SK-N-SH (cell line): ENCODE measurements around the gene TTC39A. TPM values are rescaled to one million over a fixed set of nuclear protein-coding genes. Genes with fewer than 3 reads are reported as not detected.

ENCODE experiments used
- CTCF ChIA-PET: fragments of 300-600, 350-600 bp; formaldehyde crosslinking; extraction: SDS; loops from one replicate; lab custom pipeline; 2021; lab: Yijun Ruan, JAX
- POLR2A ChIA-PET: fragments of 350-600 bp; sonication (Branson Sonifier 250); formaldehyde crosslinking; extraction: SDS; loops from one replicate; lab custom pipeline; 2020; ENCODE audit warnings: antibody characterized with exemption, inconsistent platforms; lab: Yijun Ruan, JAX
- DNase-seq: peaks from one replicate; pipeline ENCODE4 v3.0.0; 2012
- H2AFZ ChIP-seq: fragments of 200-600 bp; sonication (generic); 2 replicates; pipeline ENCODE4 v1.8.1; 2016; ENCODE audit warnings: antibody characterized with exemption, mild to moderate bottlenecking, low read depth
- H3F3A ChIP-seq: fragments of 200-600 bp; sonication (generic); replicated peaks from 2 replicates; pipeline ENCODE3; 2016; ENCODE audit warnings: antibody characterized with exemption, mild to moderate bottlenecking; ENCODE audit not compliant: insufficient read depth
- H3K27ac ChIP-seq, 2 experiments: fragments of 200-500 bp in 1 of 2; fragments of 200-600 bp in 1 of 2; sonication (Bioruptor generic) in 1 of 2; sonication (generic), shearing (Covaris generic) in 1 of 2; 2 replicates each; pipeline versions ENCODE4 v1.5.1 to v1.6.1; 2014 to 2016; ENCODE audit warnings: low read depth in 2 of 2, inconsistent platforms in 1 of 2, low read length in 1 of 2, mild to moderate bottlenecking in 1 of 2, mixed read lengths in 1 of 2
- H3K27me3 ChIP-seq: fragments of 200-600 bp; sonication (generic), shearing (Covaris generic); 2 replicates; pipeline ENCODE4 v1.6.1; 2016; ENCODE audit warnings: mixed run types; ENCODE audit not compliant: insufficient read depth
- H3K36me3 ChIP-seq, 2 experiments: fragments of 200-500 bp in 1 of 2; fragments of 200-600 bp in 1 of 2; sonication (Bioruptor generic) in 1 of 2; sonication (generic) in 1 of 2; replicated peaks in 1 of 2; 2 replicates each; pipeline versions ENCODE3 to v1.5.1; 2014 to 2016; ENCODE audit warnings: low read length in 1 of 2, mild to moderate bottlenecking in 1 of 2; ENCODE audit not compliant: insufficient read depth in 2 of 2, control insufficient read depth in 1 of 2
- H3K4me1 ChIP-seq, 2 experiments: fragments of 200-500 bp in 1 of 2; fragments of 200-600 bp in 1 of 2; sonication (Bioruptor generic) in 1 of 2; sonication (generic), shearing (Covaris generic) in 1 of 2; 2 replicates each; pipeline versions ENCODE4 v1.5.1 to v1.6.1; 2014 to 2016; ENCODE audit warnings: low read depth in 1 of 2, low read length in 1 of 2, mixed run types in 1 of 2; ENCODE audit not compliant: insufficient read depth in 2 of 2, control insufficient read depth in 1 of 2
- H3K4me2 ChIP-seq: fragments of 200-600 bp; sonication (generic), shearing (Covaris generic); 2 replicates; pipeline ENCODE4 v1.6.1; 2017; ENCODE audit warnings: mixed run types
- H3K4me3 ChIP-seq, 2 experiments: fragments of 200-500 bp in 1 of 2; fragments of 200-600 bp in 1 of 2; sonication (Bioruptor generic) in 1 of 2; sonication (generic), shearing (Covaris generic) in 1 of 2; 2 replicates each; pipeline versions ENCODE4 v1.5.1 to v1.8.1; 2014 to 2016; ENCODE audit warnings: low read depth in 2 of 2, inconsistent platforms in 1 of 2, low read length in 1 of 2, mild to moderate bottlenecking in 1 of 2, mixed read lengths in 1 of 2, moderate library complexity in 1 of 2
- H3K79me2 ChIP-seq: fragments of 200-600 bp; sonication (generic); 2 replicates; pipeline ENCODE4 v1.8.1; 2017; ENCODE audit warnings: mild to moderate bottlenecking; ENCODE audit not compliant: insufficient read depth
- H3K9ac ChIP-seq: fragments of 200-600 bp; sonication (generic); 2 replicates; pipeline ENCODE4 v1.6.1; 2017; ENCODE audit warnings: mixed run types
- H3K9me2 ChIP-seq: fragments of 200-600 bp; sonication (generic); 2 replicates; pipeline ENCODE4 v1.6.1; 2017; ENCODE audit warnings: mixed run types
- H3K9me3 ChIP-seq: fragments of 200-600 bp; sonication (generic); 2 replicates; pipeline ENCODE4 v1.6.1; 2017; ENCODE audit warnings: mixed run types, mild to moderate bottlenecking, moderate library complexity
- H4K20me1 ChIP-seq: fragments of 200-600 bp; sonication (generic); 2 replicates; pipeline ENCODE4 v1.6.1; 2017; ENCODE audit warnings: mild to moderate bottlenecking, mixed run types; ENCODE audit not compliant: insufficient read depth
- FOSL2 ChIP-seq: IDR thresholded peaks from 2 replicates; pipeline ENCODE4 v1.4.0; 2012; ENCODE audit warnings: low read depth, mild to moderate bottlenecking, moderate library complexity, borderline replicate concordance
- FOXJ3 ChIP-seq: sonication (generic); formaldehyde crosslinking; IDR thresholded peaks from 2 replicates; pipeline ENCODE4 v1.5.1; 2020; ENCODE audit warnings: mild to moderate bottlenecking, missing genetic modification reagents
- MAX ChIP-seq: IDR thresholded peaks from 2 replicates; pipeline ENCODE4 v1.4.0; 2012; ENCODE audit warnings: low read depth
- SMC3 ChIP-seq: IDR thresholded peaks from 2 replicates; pipeline ENCODE4 v1.6.1; 2012; ENCODE audit warnings: low read depth, low read length, improper control_type of control experiment
- TAF1 ChIP-seq: IDR thresholded peaks from 2 replicates; pipeline ENCODE4 v1.6.1; 2012; ENCODE audit warnings: low read depth, mild to moderate bottlenecking, low read length, moderate library complexity, borderline replicate concordance
- USF1 ChIP-seq: IDR thresholded peaks from 2 replicates; pipeline ENCODE4 v1.4.0; 2012; ENCODE audit warnings: low read depth, borderline replicate concordance
- USF2 ChIP-seq: fragments of 150-350 bp; IDR thresholded peaks from 2 replicates; pipeline ENCODE4 v1.6.1; 2017; ENCODE audit warnings: antibody characterized with exemption, low read length, low read depth, borderline replicate concordance
- WGBS: methylation state at CpG from one replicate; pipeline ENCODE4 v1.1.6; 2017; ENCODE audit warnings: low lambda C conversion rate; 5-methylcytosine and 5-hydroxymethylcytosine counted together
- polyA plus RNA-seq, 3 experiments: library from polyadenylated mRNA; depleted of rRNA; stranded (reverse); fragments of >200 nt; gene quantifications; 2 replicates each; pipeline ENCODE4 v1.2.3, GENCODE V29; 2012

TTC39A gene
- polyA plus RNA-seq, 1 of the 3 experiments (the other 2 are of a cell fraction) = 0.97 TPM

- Histone ChIP-seq H3K9me2 (no peaks in the 10 kb centered on the region), H3F3A (no peaks in the 10 kb centered on the region), H3K4me1 (peaks cover 7 to 8% of the 10 kb centered on the region in 2 experiments; a peak in 2 of 4 replicates), H3K4me3 (no peak overlapping the region), H3K4me2 (no peak overlapping the region), H3K27ac (0 out of 4 replicates have a peak overlapping the region, but pooled peaks of 1 of the 2 experiments have one; percentile 7), H3K79me2 (peaks cover 100% of the 10 kb centered on the region), H4K20me1 (peaks cover 100% of the 10 kb centered on the region), H3K27me3 (no peaks in the 10 kb centered on the region), H3K9ac (no peak overlapping the region), H3K36me3 (no peaks in the 10 kb centered on the region), H2AFZ (no peak overlapping the region), H3K9me3 (no peaks in the 10 kb centered on the region)
- POLR2A ChIA-PET = no interaction called here
- TF ChIP-seq TAF1 = no peak
- 0 out of 2 replicates have a peak, but pooled peaks have one; percentile 15 for TF ChIP-seq FOSL2
- no peak for TF ChIP-seq USF2
- CTCF ChIA-PET = no interaction called here
- DNase-seq = no peak
- WGBS = 56% methylated on average over 4 of the region's 4 CpGs
These were observed 87.8 kb downstream of the TTC39A start for GRCh38 chr1:51242546-51242945.

- Histone ChIP-seq H3F3A (no peaks in the 10 kb centered on the region), H2AFZ (no peak overlapping the region), H3K4me2 (no peak overlapping the region), H3K4me1 (peaks cover 7 to 8% of the 10 kb centered on the region in 2 experiments; a peak in 2 of 4 replicates), H3K27me3 (no peaks in the 10 kb centered on the region), H3K79me2 (peaks cover 97% of the 10 kb centered on the region), H3K9me3 (no peaks in the 10 kb centered on the region), H3K36me3 (no peaks in the 10 kb centered on the region), H3K27ac (no peak overlapping the region), H4K20me1 (peaks cover 88% of the 10 kb centered on the region), H3K9ac (no peak overlapping the region), H3K4me3 (no peak overlapping the region), H3K9me2 (no peaks in the 10 kb centered on the region)
- ChIA-PET CTCF (no interaction called here), POLR2A (interaction anchor here (0.6 kb wide), 1 partner anchor 15 kb away, joined by 3 read pairs; no protein-coding TSS in a partner anchor)
- no peak for TF ChIP-seq USF1
- WGBS = 88% methylated on average over 1 of the region's 1 CpG
- DNase-seq = no peak
These were observed 89.2 kb downstream of the TTC39A start for GRCh38 chr1:51241119-51241518.

GRCh38 chr1:51240084-51240483 lies 90.3 kb downstream of the TTC39A start:
- Histone ChIP-seq H3K9me2 (no peaks in the 10 kb centered on the region), H3K4me2 (no peak overlapping the region), H3K4me3 (no peak overlapping the region), H3K9me3 (no peaks in the 10 kb centered on the region), H4K20me1 (peaks cover 77% of the 10 kb centered on the region), H3K27ac (no peak overlapping the region), H3K4me1 (peaks cover 13% of the 10 kb centered on the region in 2 experiments; a peak in 3 of 4 replicates), H3K27me3 (no peaks in the 10 kb centered on the region), H3F3A (peaks cover 1% of the 10 kb centered on the region), H3K9ac (no peak overlapping the region), H3K36me3 (no peaks in the 10 kb centered on the region), H2AFZ (no peak overlapping the region), H3K79me2 (peaks cover 87% of the 10 kb centered on the region)
- POLR2A ChIA-PET = no interaction called here
- DNase-seq = no peak
- WGBS = 85% methylated on average over 2 of the region's 2 CpGs
- no peak for TF ChIP-seq FOXJ3 (CRISPR knock-in tag)
- TF ChIP-seq MAX = no peak
- no peak for TF ChIP-seq SMC3
- CTCF ChIA-PET = no interaction called here
